Heart left ventricle (tissue), 13 donors: ENCODE data around the gene SPPL3.

ENCODE experiments used
- POLR2A ChIP-seq, 2 donors: fragments of 450-650 bp; IDR thresholded peaks; one replicate each; pipeline ENCODE4 v1.6.1; 2017; ENCODE audit warnings: antibody characterized with exemption in 2 of 2, mild to moderate bottlenecking in 2 of 2, moderate library complexity in 2 of 2
- TF ChIP-seq, protein P1 (sequence below), 12 donors: fragments of 200-600 bp; sonication (generic) in 4 of 12; IDR thresholded peaks; one replicate each; pipeline versions ENCODE4 v1.5.0 to v1.8.0; 2018 to 2022; ENCODE audit warnings: antibody characterized with exemption in 12 of 12, mild to moderate bottlenecking in 5 of 12
- donor health status: ischemic (EF 13 %, LVEDD 7.1; RV severe dilation, severe dysfunction).
- donor health status: DM: no; HTN: yes; CAD: no.
- donor health status: DM: no; HTN: no; CAD: no.
- donor health status: ischemic (EF 25% LVEDD 6.9; RV normal size, moderate dysfunction).
- donor health status: ischemic (EF 25% LVEDD 5.7; RV mildly dilated, moderate dysfunction).
- donor health status: ischemic (EF 35%, LVEDD 5.7; RV mildly dilated, moderate dysfunction).
- donor health status: nonischemic (EF 11% LVEDD 7.7; RV severe dilation, severe dysfunction).
- donor health status: DM: yes; HTN: yes; CAD: no.
- donor health status: PGD.
- donor health status: ischemic (EF 29% LVEDD 5.4; RV normal size, mild dysfunction).
- donor health status: nonischemic (EF 23%, LVEDD 6.1; RV moderate dilation, normal function).

DNA sequence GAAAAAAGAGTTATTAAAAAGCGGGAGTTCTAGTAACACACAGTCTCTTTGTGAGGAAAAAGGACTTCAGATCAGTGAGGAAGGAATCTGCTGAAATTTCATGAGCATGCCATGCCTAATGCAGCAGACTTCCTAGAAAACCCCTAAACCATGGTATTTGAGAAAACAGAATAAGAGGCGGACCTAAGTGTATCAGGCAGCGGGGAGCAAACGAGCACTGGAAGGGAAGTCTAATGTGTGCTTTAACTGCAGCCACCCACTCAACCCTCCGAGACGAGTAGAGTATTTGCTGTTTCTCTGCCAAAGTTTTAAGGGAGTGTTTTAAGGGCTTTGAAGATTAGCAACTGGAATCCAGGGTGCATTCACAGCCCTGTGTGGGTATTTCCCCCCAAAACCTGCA lies 142.1 kb downstream of the SPPL3 start:
- TF ChIP-seq, protein P1, sequence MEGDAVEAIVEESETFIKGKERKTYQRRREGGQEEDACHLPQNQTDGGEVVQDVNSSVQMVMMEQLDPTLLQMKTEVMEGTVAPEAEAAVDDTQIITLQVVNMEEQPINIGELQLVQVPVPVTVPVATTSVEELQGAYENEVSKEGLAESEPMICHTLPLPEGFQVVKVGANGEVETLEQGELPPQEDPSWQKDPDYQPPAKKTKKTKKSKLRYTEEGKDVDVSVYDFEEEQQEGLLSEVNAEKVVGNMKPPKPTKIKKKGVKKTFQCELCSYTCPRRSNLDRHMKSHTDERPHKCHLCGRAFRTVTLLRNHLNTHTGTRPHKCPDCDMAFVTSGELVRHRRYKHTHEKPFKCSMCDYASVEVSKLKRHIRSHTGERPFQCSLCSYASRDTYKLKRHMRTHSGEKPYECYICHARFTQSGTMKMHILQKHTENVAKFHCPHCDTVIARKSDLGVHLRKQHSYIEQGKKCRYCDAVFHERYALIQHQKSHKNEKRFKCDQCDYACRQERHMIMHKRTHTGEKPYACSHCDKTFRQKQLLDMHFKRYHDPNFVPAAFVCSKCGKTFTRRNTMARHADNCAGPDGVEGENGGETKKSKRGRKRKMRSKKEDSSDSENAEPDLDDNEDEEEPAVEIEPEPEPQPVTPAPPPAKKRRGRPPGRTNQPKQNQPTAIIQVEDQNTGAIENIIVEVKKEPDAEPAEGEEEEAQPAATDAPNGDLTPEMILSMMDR (IDR thresholded peaks at IDR 0.05) = no peak
- TF ChIP-seq POLR2A (IDR thresholded peaks at IDR 0.05) = no peak
